Measurements from ENCODE around the gene TRIML1.
"Not testable (repeated sequence)": the region's sequence is repeated elsewhere in the genome, so short reads cannot be mapped to it uniquely, and the experiment has no call there.

The TRIML1 gene

DNA sequence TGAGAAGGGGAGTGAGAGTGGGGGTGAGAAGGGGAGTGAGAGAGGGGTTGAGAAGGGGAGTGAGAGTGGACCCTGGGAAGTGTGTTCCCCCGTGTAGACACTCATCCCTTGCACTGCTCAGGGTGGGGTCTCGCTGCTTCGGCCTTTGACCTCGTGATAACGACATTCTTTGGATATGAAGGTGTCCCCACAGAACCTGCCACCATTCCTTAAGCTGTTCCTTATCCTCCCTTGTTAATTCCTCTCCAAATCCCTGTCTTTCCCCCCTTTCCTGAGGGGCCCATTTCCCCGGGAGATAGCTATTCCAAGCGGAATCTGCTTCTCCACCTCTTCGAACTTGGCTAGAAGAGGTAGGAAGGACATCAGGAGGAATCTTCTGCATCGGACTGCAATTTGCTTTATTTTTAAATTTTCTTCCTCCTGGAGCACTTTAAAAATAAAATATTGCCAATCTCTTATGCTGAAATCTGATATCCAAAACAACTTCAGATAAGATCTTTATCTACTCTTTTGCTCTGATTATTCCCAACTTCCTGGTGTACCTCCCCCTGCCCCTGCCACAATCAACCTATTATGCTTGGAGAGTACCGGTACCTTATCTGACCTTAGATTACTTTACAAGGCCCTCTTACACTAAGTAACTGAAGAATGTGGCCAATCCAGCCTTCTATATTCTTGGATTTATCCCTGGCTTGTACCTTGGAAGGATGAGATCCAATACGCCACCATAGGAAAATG is 15.6 kb downstream of the TRIML1 start:
- no peak for DNase-seq (ENCODE audit: low read depth)

DNA sequence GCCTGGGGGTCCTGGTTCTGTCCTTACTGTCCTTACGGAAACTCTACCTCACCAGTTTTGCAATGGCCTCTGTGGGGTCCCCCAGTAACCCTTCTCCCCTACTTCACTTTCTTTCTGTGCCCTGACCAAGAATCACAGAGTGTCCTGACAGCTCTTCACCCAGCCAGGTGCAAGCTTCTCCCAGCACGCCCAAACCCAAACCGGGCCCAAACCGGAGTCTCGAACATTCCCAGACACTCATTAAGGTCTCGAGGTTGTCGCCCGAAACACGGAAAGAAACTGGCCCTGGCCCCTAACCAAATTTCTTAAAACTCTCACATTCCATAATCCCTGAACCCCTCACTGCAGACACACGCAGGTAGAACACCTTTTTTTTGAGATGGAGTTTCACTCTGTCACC is 19.1 kb downstream of the TRIML1 start:
- no peak for DNase-seq (ENCODE audit: low read depth)

DNA sequence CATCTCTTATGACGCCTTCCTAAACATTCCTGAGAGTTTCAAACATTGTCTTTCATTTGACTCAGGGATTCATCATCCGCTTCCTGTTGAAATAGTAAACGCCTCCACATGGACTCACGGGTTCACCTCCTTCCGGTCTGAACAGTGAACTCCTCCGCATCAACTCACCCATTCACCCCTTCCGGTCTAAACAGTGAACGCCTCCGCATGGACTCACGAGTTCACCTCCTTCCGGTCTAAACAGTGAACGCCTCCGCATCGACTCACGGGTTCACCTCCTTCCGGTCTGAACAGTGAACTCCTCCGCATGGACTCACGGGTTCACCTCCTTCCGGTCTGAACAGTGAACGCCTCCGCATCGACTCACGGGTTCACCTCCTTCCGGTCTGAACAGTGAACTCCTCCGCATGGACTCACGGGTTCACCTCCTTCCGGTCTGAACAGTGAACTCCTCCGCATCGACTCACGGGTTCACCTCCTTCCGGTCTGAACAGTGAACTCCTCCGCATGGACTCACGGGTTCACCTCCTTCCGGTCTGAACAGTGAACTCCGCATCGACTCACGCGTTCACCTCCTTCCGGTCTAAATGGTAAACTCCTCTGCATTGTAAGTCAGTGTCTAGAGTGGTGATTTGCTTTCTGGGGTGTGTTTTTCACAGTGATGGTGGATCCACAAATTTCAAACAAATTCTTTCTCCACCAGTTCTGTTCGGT is 20.4 kb downstream of the TRIML1 start:
- DNase-seq (ENCODE audit: low read depth) = not testable (repeated sequence)

DNA sequence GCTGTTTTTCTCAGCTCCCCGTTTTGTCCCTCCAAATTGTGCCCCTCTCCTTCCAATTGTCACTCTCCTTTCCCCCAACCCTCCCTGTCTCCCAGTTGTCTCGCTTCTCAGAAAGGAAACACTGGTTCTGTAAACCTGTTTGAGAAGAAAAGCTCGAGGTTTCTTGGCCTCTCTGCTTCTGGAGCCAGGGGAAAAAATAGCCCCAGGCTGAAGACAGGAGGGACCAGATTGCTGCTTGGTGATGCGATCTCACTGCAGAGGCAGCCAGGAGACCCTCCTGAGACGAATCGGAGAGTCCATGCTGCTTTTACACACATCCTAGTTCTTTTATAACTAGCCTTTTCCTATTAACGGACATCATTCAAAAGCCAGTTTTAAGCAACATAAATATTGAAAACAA is 21.2 kb downstream of the TRIML1 start:
- no peak for DNase-seq (ENCODE audit: low read depth)

DNA sequence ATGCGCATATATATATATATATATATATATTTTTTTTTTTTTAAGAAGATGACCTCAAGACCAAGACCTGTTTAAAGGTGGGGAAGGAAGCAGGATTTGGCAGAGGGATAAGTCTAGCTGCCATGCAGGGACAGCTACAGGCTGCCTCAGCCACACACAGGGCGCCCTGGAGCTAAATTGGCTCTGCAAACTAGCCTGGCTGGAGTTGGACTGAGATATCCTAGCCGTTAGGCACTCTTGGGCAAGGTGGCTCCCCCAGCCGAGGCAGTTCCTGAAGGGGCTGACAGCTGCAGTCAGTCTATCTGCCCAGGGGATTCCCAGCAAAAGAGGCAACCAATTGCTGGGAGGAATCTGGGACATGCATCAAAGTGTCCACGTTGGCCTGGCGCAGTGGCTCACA is 21.9 kb downstream of the TRIML1 start:
- no peak for DNase-seq (ENCODE audit: low read depth)

DNA sequence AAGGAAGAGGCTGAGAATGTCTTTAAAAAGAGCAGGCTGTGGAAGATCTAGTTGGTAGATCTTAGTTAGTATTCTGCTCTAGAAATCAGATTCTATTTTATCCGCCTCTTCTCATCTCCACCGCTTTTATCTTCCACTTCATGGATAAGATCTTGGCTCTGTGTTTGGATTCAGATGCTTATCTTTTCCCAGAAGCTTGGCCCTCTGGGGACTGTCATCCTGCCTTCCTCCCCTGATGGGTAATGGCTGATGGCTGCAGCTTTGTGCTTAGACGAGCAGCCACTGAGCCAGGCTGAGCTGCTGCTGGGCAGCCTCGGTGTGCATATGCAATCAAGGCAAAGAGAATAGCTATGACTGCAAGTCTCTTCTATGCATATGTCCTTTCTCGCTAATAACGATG is 23.5 kb downstream of the TRIML1 start:
- no peak for DNase-seq (ENCODE audit: low read depth)

DNA sequence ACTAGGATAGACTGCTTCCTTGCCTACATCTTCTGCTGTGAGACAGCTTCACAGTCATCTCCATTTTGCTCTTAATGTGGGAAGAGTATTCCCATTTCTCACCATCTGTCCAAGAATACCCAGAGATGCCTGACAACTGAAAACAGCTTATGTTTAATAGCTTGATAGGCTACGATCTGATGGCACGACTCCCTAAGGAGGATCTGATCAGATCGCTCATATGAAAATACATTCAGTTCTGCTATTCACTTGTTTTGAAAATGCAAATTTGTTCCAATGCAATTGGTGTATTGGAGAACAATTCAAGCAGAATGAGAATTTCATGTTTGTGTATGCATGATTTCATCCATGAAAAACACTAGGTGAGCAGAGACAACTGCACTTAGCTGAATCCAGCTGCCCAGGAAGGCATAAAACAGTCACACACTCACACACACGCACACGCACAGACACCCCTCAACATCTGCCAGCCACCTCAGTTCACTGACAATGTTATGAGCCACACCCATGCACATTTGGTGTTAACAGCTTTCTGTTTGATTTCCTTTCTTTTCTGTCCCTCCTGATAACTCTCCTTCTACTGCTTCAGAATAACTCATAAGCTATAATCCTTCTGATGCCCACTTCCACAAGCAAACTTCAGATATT is 29.6 kb downstream of the TRIML1 start:
- no peak for DNase-seq (ENCODE audit: low read depth)

DNA sequence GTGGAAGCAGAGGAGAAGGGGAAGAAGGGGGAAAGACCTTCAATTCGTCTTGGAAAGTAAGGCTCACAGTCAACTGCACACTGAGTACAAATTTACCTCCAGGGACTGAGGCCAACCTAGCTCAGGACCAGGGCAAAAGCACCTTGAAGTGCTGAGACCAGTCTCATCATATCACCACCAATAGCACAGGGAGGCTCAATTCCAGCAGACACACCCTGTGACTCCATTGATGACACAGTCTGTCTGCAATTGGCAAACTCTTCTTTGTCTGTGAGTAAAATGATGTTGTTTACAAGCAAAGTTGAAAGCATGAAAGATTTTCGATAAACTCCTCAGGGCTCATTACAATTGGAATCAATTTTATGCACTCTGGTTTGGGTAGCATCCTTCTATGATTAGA is 32.3 kb downstream of the TRIML1 start:
- no peak for DNase-seq (ENCODE audit: low read depth)

DNA sequence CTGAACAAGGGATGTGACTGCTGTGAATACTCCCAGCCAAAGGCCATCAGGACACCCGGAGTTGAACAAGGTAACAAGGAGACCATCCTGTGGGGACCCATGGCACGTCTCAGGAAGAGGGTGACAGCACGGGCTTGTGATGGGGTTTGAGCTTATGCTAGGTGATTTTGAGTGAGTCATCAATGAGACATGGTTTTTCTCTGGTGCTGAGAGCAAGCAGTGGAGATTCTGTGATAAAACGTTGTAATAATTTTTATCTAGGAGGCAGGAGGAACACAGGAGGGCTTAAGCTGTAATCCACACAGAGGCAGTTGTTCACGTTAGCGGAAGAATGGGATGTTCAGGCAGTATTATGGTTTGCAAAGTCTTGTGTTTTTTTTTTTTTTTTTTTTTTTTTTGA is 36.0 kb downstream of the TRIML1 start:
- DNase-seq (ENCODE audit: low read depth) = no peak

DNA sequence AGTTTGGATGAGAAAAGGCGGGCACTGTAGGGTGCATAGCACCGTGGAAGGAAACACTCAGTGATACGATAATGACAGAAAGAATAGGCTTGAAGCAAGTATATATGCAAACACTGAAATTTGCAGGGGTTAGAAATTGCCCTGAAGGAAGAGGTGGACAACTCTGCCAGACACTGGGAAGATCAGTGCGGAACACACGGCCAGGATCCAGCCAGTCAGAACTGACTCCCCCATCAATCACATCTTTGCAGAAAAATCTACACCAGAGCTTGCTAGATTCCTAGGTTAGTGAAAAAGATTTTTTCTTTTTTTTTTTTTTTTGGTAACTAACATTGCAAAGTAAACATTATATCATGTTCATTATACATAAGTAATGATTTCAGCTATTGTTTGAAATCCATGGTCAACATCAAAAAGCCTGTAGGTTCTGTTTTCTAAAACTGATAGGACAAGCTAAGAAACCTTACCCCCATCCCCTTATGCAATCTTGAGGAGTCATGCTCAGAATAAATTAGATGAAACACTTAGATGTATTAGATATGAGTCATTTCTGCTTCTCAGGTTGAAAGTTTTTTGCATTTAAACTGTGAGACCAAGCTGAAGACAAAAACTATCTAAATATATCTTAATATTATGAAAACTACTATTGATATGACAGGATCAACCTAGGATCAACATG is 38.9 kb downstream of the TRIML1 start:
- no peak for DNase-seq (ENCODE audit: low read depth)

DNA sequence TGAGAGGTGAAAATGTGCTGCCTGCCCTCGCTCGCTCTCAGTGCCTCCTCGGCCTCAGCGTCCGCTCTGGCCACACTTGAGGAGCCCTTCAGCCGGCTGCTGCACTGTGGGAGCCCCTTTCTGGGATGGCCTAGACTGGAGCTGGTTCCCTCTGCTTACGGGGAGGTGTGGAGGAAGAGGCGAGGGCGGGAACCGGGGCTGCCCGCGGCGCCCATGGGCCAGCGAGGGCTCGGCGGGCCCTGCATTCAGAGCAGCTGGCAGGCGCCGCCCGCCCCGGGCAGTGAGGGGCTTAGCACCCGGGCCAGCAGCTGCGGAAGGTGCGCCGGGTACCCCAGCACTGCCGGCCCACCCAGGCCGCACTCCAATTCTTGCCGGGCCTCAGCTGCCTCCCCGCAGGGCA is 39.6 kb downstream of the TRIML1 start:
- DNase-seq (ENCODE audit: low read depth) = no peak

DNA sequence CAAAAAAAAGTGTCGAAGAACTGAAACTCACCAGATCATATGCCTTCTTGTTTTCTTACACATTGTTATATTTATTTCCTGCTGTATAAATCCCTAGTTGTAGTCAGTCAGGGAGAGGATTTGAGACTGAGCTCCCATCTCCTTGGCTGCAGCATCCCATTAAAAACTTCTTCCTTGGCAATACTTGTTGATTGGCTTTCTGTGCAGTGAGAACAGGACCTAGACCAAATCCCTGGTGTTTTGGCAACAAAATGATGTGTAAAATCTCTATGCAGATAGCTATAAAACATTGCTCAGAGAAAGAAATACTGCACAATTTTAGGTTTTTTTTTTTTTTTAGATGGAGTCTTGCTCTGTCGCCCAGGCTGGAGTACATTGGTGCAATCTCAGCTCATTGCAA is 47.9 kb downstream of the TRIML1 start:
- DNase-seq (ENCODE audit: low read depth) = no peak

DNA sequence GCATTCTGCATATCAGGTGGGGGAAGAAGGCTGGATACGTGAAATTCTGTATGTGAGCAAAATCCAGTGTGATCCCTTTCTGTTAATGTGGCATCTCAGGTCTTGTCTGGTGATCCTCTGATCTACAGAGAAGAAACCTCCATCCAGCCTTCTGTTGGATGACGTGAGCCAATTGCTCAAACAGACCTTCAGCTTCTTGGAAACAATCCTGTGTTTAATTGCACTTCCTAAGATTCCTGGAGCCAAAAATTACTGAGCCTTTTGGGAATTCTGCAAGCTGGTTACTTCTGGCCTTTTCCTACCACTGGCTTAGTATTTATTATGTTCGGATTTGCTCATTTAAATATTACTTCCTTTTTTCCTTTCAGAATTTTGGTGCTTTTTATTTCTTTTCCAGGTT is 51.2 kb downstream of the TRIML1 start:
- DNase-seq (ENCODE audit: low read depth) = no peak

DNA sequence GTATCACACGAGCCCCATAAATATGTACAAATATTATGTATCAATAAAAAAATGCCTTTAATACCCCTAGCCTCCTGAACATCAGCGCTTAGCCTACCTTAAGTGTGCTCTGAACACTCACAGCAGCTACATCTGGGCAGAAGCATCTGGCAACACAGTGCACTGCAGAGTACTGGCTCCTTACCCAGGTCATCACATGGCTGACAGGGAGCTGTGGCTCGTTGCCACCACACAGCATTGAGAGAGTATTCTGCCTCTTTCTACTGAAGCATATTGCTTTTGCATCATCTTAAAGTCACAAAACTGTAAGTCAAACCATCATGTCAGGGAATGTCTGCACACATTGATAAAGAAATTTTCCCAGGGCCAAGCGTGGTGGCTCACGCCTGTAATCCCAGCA is 55.2 kb downstream of the TRIML1 start:
- no peak for DNase-seq (ENCODE audit: low read depth)

DNA sequence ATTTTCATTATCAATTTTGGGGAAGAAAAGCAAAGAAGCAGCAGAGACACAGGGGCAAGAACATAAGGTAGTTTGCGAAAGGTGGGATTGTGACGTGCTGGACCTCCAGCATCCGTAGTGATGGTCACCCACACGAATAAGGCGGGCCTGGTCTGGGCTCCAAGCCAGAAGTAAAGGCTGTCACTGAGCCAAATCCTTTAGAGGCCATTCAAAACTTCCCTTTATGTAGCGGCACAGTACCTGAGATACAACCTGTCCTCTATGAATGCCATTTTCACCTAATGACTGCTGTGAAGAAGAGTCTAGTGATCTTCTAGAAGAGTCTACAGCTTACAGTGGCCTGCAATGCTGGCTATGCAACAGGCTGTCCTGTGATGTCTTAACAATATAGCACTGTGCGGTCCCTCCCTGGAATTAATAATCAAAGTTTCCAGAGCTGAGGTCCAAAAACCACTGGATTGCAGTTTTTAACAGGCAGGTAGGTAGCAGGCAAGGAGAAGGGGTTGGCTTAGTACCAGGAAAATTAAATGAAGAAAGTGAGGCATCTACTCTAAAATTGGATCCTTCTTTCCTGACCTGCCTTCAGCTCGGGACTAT is 56.2 kb downstream of the TRIML1 start:
- DNase-seq (ENCODE audit: low read depth) = no peak

DNA sequence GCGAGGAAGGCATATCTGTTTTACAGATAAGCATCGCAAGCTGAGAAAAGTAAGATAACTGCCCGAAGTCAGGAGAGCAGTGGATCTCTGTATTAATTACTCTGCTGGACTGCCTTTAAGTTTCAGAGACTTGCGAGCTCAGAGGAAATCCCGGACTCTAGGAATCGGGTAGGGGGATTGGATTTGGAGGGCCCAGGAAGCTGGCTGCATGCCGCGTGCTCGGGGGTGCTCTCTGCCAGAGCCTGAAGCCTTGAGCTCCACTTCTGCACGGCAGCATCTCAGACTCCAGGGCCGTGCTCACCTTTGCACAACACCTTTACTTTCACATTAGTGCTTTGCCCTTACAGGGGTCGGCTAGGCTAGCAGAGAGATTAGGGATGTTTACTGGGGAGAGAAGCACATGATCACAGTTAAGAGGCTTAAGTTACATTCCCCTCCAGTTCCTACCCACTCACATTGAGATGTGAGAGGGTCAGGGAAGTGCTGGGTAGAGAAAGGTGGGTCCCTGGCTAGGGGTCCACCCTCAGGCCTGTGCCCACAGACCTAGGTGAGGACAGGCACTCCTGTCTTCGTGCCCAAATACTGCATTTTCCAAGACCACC is 57.0 kb downstream of the TRIML1 start:
- DNase-seq (ENCODE audit: low read depth) = no peak
